Testis (tissue), 3 donors: Measurements from ENCODE around the gene GADD45G. TPM values are rescaled to one million over a fixed set of nuclear protein-coding genes. Genes with fewer than 3 reads are reported as not detected.

Experiments
- DNase-seq: peaks from one replicate; pipeline ENCODE4 v3.0.0-alpha.2; 2019
- H3K27ac ChIP-seq, 2 donors: fragments of 200-600 bp; sonication (generic); one replicate each; pipeline ENCODE4 v1.5.1; 2019
- H3K27me3 ChIP-seq: fragments of 200-600 bp; sonication (generic); one replicate; pipeline ENCODE4 v1.5.1; 2019
- H3K36me3 ChIP-seq: fragments of 200-600 bp; sonication (generic); one replicate; pipeline ENCODE4 v1.5.1; 2017; ENCODE audit warnings: low read depth; ENCODE audit errors: missing control alignments
- H3K4me1 ChIP-seq: fragments of 200-600 bp; sonication (generic); one replicate; pipeline ENCODE4 v1.5.1; 2019
- H3K4me3 ChIP-seq, 2 donors: fragments of 200-600 bp; sonication (generic); one replicate each; pipeline ENCODE4 v1.5.1; 2017 to 2019
- H3K9me3 ChIP-seq: fragments of 200-600 bp; sonication (generic); one replicate; pipeline ENCODE4 v1.5.1; 2017
- POLR2A ChIP-seq: fragments of 450-650 bp; IDR thresholded peaks from one replicate; pipeline ENCODE4 v1.6.1; 2017; ENCODE audit warnings: antibody characterized with exemption, mild to moderate bottlenecking, moderate library complexity
- WGBS, 2 donors: methylation state at CpG; one replicate each; pipeline ENCODE4 v1.1.5; 2018; 5-methylcytosine and 5-hydroxymethylcytosine counted together
- intact Hi-C: fragments of 100-400 bp; cut with DNase I; formaldehyde crosslinking; loops from one replicate; pipeline ENCODE4 v1.15.1; 2023; ENCODE audit warnings: low total_unique reads
- polyA plus RNA-seq: library from polyadenylated mRNA; stranded (reverse); fragments of 350-450 nt; fragmentation: Illumina TruSeq; extraction: RNeasy Lipid Tissue Mini Kit (QIAGEN cat#74804); gene quantifications from one replicate; pipeline ENCODE4 v1.2.3, GENCODE V29; 2014; ENCODE audit warnings: low read depth, low replicate concordance; ENCODE audit not compliant: insufficient read depth
- total RNA-seq, 2 donors: library from RNA; depleted of rRNA; stranded (reverse); fragments of >200 nt; gene quantifications; one replicate each; pipeline ENCODE4 v1.2.3, GENCODE V29; 2016
- TF ChIP-seq, protein P1 (sequence below), 3 experiments: fragments of 450-650 bp in 2 of 3; fragments of 200-600 bp in 1 of 3; sonication (generic) in 1 of 3; IDR thresholded peaks; one replicate each; pipeline ENCODE4 v1.5.1; 2016 to 2019; ENCODE audit warnings: antibody characterized with exemption in 3 of 3, mild to moderate bottlenecking in 2 of 3, moderate library complexity in 1 of 3

Gene GADD45G
- total and polyA plus RNA-seq, 3 donors from 2014 or later, result 29.1 to 72.8 (median 66.1) TPM

GRCh38 chr9:89634995-89635742 lies 30.4 kb downstream of the GADD45G start:
- Histone ChIP-seq H3K4me1 (peaks cover 45% of the 10 kb centered on the region), H3K4me3 (no peak overlapping the region), H3K27me3 (no peaks in the 10 kb centered on the region), H3K36me3 (no peaks in the 10 kb centered on the region), H3K27ac (peak overlapping the region in 1 of 2 donors; percentile 73), H3K9me3 (no peaks in the 10 kb centered on the region)
- intact Hi-C loops, result no loop called here
- peak; percentile 60 for DNase-seq
- 26 to 38% methylated on average over 6 to 7 of the region's 7 CpGs for WGBS, 2 donors
- TF ChIP-seq POLR2A, result no peak
- TF ChIP-seq, protein P1, sequence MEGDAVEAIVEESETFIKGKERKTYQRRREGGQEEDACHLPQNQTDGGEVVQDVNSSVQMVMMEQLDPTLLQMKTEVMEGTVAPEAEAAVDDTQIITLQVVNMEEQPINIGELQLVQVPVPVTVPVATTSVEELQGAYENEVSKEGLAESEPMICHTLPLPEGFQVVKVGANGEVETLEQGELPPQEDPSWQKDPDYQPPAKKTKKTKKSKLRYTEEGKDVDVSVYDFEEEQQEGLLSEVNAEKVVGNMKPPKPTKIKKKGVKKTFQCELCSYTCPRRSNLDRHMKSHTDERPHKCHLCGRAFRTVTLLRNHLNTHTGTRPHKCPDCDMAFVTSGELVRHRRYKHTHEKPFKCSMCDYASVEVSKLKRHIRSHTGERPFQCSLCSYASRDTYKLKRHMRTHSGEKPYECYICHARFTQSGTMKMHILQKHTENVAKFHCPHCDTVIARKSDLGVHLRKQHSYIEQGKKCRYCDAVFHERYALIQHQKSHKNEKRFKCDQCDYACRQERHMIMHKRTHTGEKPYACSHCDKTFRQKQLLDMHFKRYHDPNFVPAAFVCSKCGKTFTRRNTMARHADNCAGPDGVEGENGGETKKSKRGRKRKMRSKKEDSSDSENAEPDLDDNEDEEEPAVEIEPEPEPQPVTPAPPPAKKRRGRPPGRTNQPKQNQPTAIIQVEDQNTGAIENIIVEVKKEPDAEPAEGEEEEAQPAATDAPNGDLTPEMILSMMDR (IDR thresholded peaks at IDR 0.05), result no peak

DNA sequence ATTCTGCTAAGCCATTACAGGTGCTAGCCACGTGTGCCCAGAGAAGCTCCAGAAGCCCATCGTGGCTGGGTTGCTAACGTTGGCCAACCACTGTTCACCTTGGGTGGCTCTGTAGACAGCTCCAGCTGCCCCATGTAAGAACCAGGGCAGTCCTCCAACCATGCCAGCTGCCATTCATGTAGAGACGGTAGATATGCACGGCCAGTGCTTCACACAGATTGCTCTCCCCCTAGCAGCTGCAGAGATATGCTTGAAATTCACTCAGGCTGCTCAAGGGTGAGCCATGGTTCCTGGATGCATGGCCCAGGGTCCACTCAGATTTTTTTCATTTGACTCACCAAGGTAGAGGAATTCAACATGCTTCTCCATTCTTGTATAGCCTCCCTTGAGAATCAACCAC lies 31.0 kb downstream of the GADD45G start:
- intact Hi-C loops, result no loop called here
- H3K9me3 ChIP-seq, result no peaks in the 10 kb centered on the region
- peak overlapping the region; percentile 18 to 73 for H3K27ac ChIP-seq
- no peaks in the 10 kb centered on the region for H3K27me3 ChIP-seq
- TF ChIP-seq, protein P1 (IDR thresholded peaks at IDR 0.05), result no peak
- no peak for TF ChIP-seq POLR2A
- no peak for DNase-seq
- H3K4me1 ChIP-seq, result peaks cover 48% of the 10 kb centered on the region
- WGBS, 2 donors, result 53 to 71% methylated on average over 5 of the region's 5 CpGs
- no peak overlapping the region for H3K4me3 ChIP-seq
- H3K36me3 ChIP-seq, result no peaks in the 10 kb centered on the region

- intact Hi-C loops, result no loop called here
- no peak for DNase-seq
- no peak overlapping the region for H3K27ac ChIP-seq
- H3K27me3 ChIP-seq, result no peaks in the 10 kb centered on the region
- no peaks in the 10 kb centered on the region for H3K36me3 ChIP-seq
- H3K4me3 ChIP-seq, result no peak overlapping the region
- TF ChIP-seq POLR2A, result no peak
- TF ChIP-seq, protein P1 (IDR thresholded peaks at IDR 0.05), result no peak
- H3K4me1 ChIP-seq, result peaks cover 47% of the 10 kb centered on the region
- H3K9me3 ChIP-seq, result no peaks in the 10 kb centered on the region
- 83 to 96% methylated on average over 6 of the region's 6 CpGs for WGBS, 2 donors
Observed at GRCh38 chr9:89637787-89638186, 33.0 kb downstream of the GADD45G start.

- no peak for DNase-seq
- Histone ChIP-seq H3K9me3 (no peaks in the 10 kb centered on the region), H3K4me1 (peaks cover 47% of the 10 kb centered on the region), H3K27ac (no peak overlapping the region), H3K4me3 (no peak overlapping the region), H3K36me3 (no peaks in the 10 kb centered on the region), H3K27me3 (no peaks in the 10 kb centered on the region)
- intact Hi-C loops, result no loop called here
- TF ChIP-seq, protein P1 (IDR thresholded peaks at IDR 0.05), result no peak
- TF ChIP-seq POLR2A, result no peak
- 82 to 94% methylated on average over 4 to 5 of the region's 5 CpGs for WGBS, 2 donors
Observed at GRCh38 chr9:89638359-89638758, 33.5 kb downstream of the GADD45G start.

DNA sequence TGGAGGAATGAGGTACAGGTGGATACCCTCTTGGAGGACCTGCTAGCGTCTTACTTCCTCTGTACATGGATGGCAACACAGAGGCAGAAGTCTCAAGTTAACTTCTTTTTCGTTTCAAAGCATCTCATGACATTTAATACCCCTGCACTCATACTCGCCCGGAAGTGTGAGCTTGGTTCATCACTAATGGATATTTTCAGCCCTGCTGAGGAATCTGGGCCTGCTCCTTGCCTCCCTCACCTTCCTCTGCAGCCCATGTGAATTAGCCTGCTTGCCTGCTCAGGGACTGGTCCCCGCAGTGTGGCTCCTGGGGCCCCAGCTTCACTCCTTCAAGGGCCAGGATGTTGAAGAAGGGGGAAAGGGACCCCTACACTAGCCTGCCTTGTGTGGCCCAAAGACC lies 34.1 kb downstream of the GADD45G start:
- H3K27ac ChIP-seq, result peak overlapping the region in 1 of 2 donors; percentile 82
- DNase-seq, result no peak
- no peak overlapping the region for H3K4me3 ChIP-seq
- intact Hi-C loops, result no loop called here
- no peaks in the 10 kb centered on the region for H3K27me3 ChIP-seq
- no peaks in the 10 kb centered on the region for H3K9me3 ChIP-seq
- 73 to 77% methylated on average over 5 of the region's 5 CpGs for WGBS, 2 donors
- H3K4me1 ChIP-seq, result peaks cover 46% of the 10 kb centered on the region
- no peaks in the 10 kb centered on the region for H3K36me3 ChIP-seq
- TF ChIP-seq POLR2A, result no peak
- TF ChIP-seq, protein P1 (IDR thresholded peaks at IDR 0.05), result no peak
